GM10266 (cell line): ENCODE measurements around the gene PPIE.

ENCODE experiments used
- DNase-seq: peaks from one replicate; pipeline ENCODE4 v3.0.0; 2012; ENCODE audit errors: extremely low spot score
- CTCF ChIP-seq: IDR thresholded peaks from 2 replicates; pipeline ENCODE4 v1.5.1; 2012; ENCODE audit warnings: mild to moderate bottlenecking, low read depth; ENCODE audit not compliant: control insufficient read depth, insufficient read depth; ENCODE audit errors: missing control alignments

The PPIE gene

DNA sequence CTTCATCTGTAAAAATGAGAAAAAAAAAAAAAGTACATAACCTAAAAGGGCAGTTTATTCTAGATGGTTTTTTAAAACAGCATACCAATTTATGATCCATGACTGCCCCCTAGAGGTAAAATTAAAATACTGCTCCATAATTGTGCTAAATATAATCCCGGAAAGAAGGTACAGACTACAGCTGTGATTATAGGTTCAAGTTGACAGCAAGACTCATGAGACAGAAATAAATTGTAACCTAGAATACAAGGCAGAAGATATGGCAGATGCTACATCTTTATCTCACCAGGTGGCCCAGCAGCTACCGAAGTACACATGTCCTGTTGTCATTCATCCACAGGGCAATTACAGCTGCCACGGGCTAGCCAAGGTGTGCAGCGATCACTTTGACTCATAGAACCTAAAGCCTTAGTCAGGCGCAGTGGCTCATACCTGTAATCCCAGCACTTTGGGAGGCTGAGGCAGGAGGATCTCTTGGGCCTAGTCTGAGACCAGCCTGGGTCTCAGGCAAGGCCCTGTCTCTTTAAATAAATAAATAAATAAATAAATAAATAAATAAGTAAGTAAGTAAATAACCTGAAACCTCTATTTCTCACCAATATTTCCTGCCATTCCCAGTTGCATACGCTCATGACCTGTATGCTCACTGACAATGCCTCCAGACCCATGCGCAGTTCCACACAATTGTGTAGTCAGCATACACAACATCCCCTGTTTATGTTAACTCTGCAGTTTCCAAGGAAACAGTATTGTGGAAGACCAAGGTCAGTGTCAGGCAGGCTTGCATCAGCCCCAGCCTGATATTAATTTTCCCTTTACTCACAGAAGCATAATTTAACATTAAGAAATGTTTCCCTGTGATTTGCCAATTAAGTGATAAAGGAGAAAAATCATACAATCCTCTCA is 18.3 kb upstream of the PPIE start:
- DNase-seq = peak; percentile 49
- TF ChIP-seq CTCF = peak; percentile 63

DNA sequence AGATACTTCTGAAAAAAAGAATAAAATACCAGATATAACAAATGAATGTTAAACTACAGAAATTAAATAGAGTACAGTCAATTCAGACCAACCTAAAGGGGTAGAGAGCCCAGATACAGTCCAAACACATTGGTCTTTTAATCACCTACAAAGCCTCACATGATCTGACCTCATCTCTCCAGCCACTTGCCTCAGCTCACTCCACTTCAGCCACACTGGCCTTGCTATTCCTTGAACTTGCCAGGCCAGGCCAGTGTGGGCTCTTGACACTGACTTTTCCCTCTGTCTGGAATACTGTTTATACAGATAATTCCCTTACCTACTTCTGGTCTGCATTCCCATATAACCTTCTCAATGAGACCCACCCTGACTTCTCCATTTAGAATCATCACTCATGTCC is 17.0 kb upstream of the PPIE start:
- no peak for TF ChIP-seq CTCF

GRCh38 chr1:39722495-39722894 is 16.2 kb upstream of the PPIE start:
- no peak for TF ChIP-seq CTCF
- DNase-seq = no peak

More for the DNA sequence above, 17.0 kb upstream of the PPIE start:
- no peak for DNase-seq

DNA sequence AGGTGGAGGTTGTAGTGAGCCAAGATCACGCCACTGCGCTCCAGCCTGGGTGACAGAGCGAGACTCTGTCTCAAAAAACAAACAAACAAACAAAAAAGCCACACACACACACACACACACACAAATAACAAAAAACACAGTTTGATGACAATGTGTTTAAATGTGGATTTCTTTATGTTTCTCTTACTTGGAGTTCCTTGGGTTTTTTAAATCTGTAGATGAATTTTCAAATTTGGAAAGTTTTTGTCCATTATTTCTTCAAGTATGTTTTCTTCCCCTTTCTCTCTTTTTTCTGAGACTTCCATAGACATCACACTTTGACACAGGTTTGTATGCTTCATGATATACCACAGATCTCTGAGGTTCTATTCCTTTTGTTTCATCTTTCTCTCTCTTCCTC is 12.1 kb upstream of the PPIE start:
- DNase-seq = no peak
- no peak for TF ChIP-seq CTCF

DNA sequence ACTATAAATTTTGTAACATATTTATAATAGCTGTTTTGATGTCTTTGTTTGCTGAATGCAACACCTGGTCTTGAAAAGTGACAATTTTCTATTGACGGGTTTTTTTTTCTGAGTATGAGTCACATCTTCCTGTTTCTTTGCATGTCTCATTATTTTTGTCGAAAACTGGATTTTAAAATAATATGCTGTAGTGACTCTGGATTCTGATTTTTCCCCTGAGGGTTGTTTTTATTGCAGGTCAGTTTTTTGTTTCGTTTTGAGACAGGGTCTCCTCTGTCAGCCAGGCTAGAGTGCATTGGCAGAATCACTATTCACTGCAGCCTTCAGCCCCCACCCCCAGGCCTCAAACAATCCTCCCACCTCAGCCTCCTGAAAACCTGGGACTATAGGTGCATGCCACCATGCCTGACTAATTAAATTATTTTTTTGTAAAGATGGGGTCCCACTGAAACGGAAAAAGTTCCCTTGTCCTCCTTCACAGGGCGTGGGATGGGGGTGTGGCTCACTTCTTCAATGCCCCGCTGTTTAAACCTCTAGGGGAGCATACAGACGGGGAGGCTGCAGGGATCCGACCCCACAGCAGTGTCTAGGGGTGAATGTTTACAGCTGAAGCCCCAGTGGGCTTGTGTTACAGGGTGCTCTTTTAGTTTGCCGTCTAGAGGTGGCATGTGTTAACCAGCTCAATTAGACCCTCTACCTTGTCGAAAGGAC is 11.3 kb upstream of the PPIE start:
- no peak for TF ChIP-seq CTCF
- DNase-seq = no peak

GRCh38 chr1:39727932-39728317 is 10.8 kb upstream of the PPIE start:
- no peak for DNase-seq

More at GRCh38 chr1:39727932-39728317, 10.8 kb upstream of the PPIE start:
- TF ChIP-seq CTCF = no peak
